GOT3 (cell line): ENCODE results near the gene BCR.

Experiments
- DNase-seq: peaks from one replicate; lab custom pipeline; 2025; ENCODE audit warnings: mixed read lengths; lab: John Stamatoyannopoulos, UW

BCR gene

GRCh38 chr22:23151827-23152226, 28.5 kb upstream of the BCR start:
- no peak for DNase-seq

GRCh38 chr22:23152238-23153114, 27.8 kb upstream of the BCR start:
- DNase-seq, result no peak

GRCh38 chr22:23153994-23154393, 26.3 kb upstream of the BCR start:
- no peak for DNase-seq

GRCh38 chr22:23154461-23154860, 25.8 kb upstream of the BCR start:
- no peak for DNase-seq

- no peak for DNase-seq
Measured at GRCh38 chr22:23155143-23155542, 25.2 kb upstream of the BCR start.

- no peak for DNase-seq
Measured at GRCh38 chr22:23155831-23156230, 24.5 kb upstream of the BCR start.

- no peak for DNase-seq
Measured at GRCh38 chr22:23156286-23156685, 24.0 kb upstream of the BCR start.

- no peak for DNase-seq
Measured at GRCh38 chr22:23157560-23158515, 22.5 kb upstream of the BCR start.

- DNase-seq, result no peak
Measured at GRCh38 chr22:23158516-23159290, 21.6 kb upstream of the BCR start.

GRCh38 chr22:23159291-23159630, 21.0 kb upstream of the BCR start:
- DNase-seq, result no peak

- no peak for DNase-seq
Measured at GRCh38 chr22:23161029-23161428, 19.3 kb upstream of the BCR start.

- no peak for DNase-seq
Measured at GRCh38 chr22:23161574-23161973, 18.7 kb upstream of the BCR start.

- DNase-seq, result no peak
Measured at GRCh38 chr22:23163665-23164064, 16.6 kb upstream of the BCR start.

- no peak for DNase-seq
Measured at GRCh38 chr22:23164091-23164490, 16.2 kb upstream of the BCR start.

GRCh38 chr22:23166042-23166831, 14.1 kb upstream of the BCR start:
- no peak for DNase-seq

GRCh38 chr22:23166841-23167616, 13.3 kb upstream of the BCR start:
- DNase-seq, result no peak

- no peak for DNase-seq
Measured at GRCh38 chr22:23168391-23169042, 11.8 kb upstream of the BCR start.

- no peak for DNase-seq
Measured at GRCh38 chr22:23169043-23169406, 11.3 kb upstream of the BCR start.

- no peak for DNase-seq
Measured at GRCh38 chr22:23175817-23176644, 4.3 kb upstream of the BCR start.
